Measurements from ENCODE around the gene SLC22A16.

- TF ChIP-seq POLR2A (IDR thresholded peaks at IDR 0.05; ENCODE audit: low read depth, low read length) (no peak), POLR2AphosphoS5 (IDR thresholded peaks at IDR 0.05; ENCODE audit: low read depth, low read length) (no peak), TAF1 (IDR thresholded peaks at IDR 0.05; ENCODE audit: borderline replicate concordance, low read depth, low read length) (no peak)
Observed at GRCh38 chr6:110522427-110522826, 46.0 kb upstream of the SLC22A16 start.
